Thymus (tissue), 14 donors: ENCODE measurements around the gene SLC2A9. TPM values are rescaled to one million over a fixed set of nuclear protein-coding genes. Genes with fewer than 3 reads are reported as not detected.
A peak's percentile ranks its signal among the peaks of the same experiment; 100 is the strongest.

Experiments
- DNase-seq, 9 donors: peaks; one replicate each; pipeline ENCODE4 v3.0.0-alpha.2; 2013; ENCODE audit warnings: low spot score in 9 of 9, low read depth in 6 of 9, missing footprints in 1 of 9
- H3K27ac ChIP-seq, 2 donors: one replicate each; pipeline ENCODE4 v1.5.1; 2013; ENCODE audit warnings: control low read depth in 1 of 2, low read depth in 1 of 2, low read length in 1 of 2, mild to moderate bottlenecking in 1 of 2, moderate library complexity in 1 of 2
- H3K27me3 ChIP-seq, 2 donors: one replicate each; pipeline ENCODE4 v1.5.1; 2013; ENCODE audit warnings: low read length in 1 of 2; ENCODE audit not compliant: control insufficient read depth in 2 of 2, insufficient read depth in 1 of 2
- H3K36me3 ChIP-seq, 2 donors: one replicate each; pipeline ENCODE4 v1.5.1; 2013; ENCODE audit warnings: low read length in 1 of 2, mild to moderate bottlenecking in 1 of 2, moderate library complexity in 1 of 2; ENCODE audit not compliant: control insufficient read depth in 2 of 2, insufficient read depth in 2 of 2
- H3K4me1 ChIP-seq, 2 donors: one replicate each; pipeline ENCODE4 v1.5.1; 2013; ENCODE audit warnings: low read length in 2 of 2; ENCODE audit not compliant: control insufficient read depth in 2 of 2, insufficient read depth in 2 of 2
- H3K4me3 ChIP-seq, 2 donors: one replicate each; pipeline ENCODE4 v1.5.1; 2013; ENCODE audit warnings: low read length in 2 of 2, control low read depth in 1 of 2, mild to moderate bottlenecking in 1 of 2
- H3K9me3 ChIP-seq, 2 donors: one replicate each; pipeline ENCODE4 v1.5.1; 2013; ENCODE audit warnings: low read length in 1 of 2, mild to moderate bottlenecking in 1 of 2; ENCODE audit not compliant: control insufficient read depth in 2 of 2, insufficient read depth in 1 of 2
- WGBS: extraction: QIAGEN DNeasy Blood & Tissue Kit; methylation state at CpG from one replicate; pipeline ENCODE4 v1.1.7; 2013; 5-methylcytosine and 5-hydroxymethylcytosine counted together
- long read RNA-seq, 10 donors: transcript quantifications; one replicate each; lab custom pipeline, GENCODE V29; 2026
- polyA plus RNA-seq: library from polyadenylated mRNA; stranded (reverse); fragments of 200-250 nt; gene quantifications from one replicate; pipeline ENCODE4 v1.2.3, GENCODE V29; 2013
- total RNA-seq: library from RNA; stranded (reverse); fragments of 120-200 nt; gene quantifications from one replicate; pipeline ENCODE4 v1.2.4, GENCODE V29; 2013
- donor health status: healthy.

SLC2A9 gene
- total RNA-seq (3.5 TPM), polyA plus RNA-seq (8.6 TPM)
- long read RNA-seq, donor 1: 0 reads
- long read RNA-seq, donor 2: 0 reads
- long read RNA-seq, donor 3: 0 reads
- long read RNA-seq, donor 4, partial matches to known transcripts: 0 of 1 reads
- long read RNA-seq, donor 4, other reads (novel, unspliced or antisense): 0 of 1 reads
- long read RNA-seq, donor 5, partial matches to known transcripts: 0 of 3 reads
- long read RNA-seq, donor 5, other reads (novel, unspliced or antisense): 0 of 3 reads
- long read RNA-seq, donor 6: 0 reads
- long read RNA-seq, donor 7, partial matches to known transcripts: 0 of 2 reads
- long read RNA-seq, donor 7, other reads (novel, unspliced or antisense): 0 of 2 reads
- long read RNA-seq, donor 8: 0 reads
- long read RNA-seq, donor 9, partial matches to known transcripts: 0 of 1 reads
- long read RNA-seq, donor 9, other reads (novel, unspliced or antisense): 0 of 1 reads
- long read RNA-seq, donor 10: 0 reads

- Histone ChIP-seq H3K36me3 (no peaks in the 10 kb centered on the region), H3K4me3 (no peak within 1 kb of the TSS), H3K4me1 (peaks cover 3 to 33% of the 10 kb centered on the region in 2 donors), H3K27me3 (no peaks in the 10 kb centered on the region), H3K9me3 (no peaks in the 10 kb centered on the region), H3K27ac (peak within 1 kb of the TSS; percentile 36 to 79)
- 82% methylated on average over 17 of the region's 17 CpGs for WGBS
- DNase-seq: no peak
Observed at GRCh38 chr4:10020871-10021652, at the start of gene SLC2A9. SLC2A9 (minus strand) TSS chr4:10021497; CDS start chr4:10021429, 68 bp downstream.

- Histone ChIP-seq H3K36me3 (peaks cover 19 to 27% of the 10 kb centered on the region in 2 donors), H3K27me3 (no peaks in the 10 kb centered on the region), H3K9me3 (no peaks in the 10 kb centered on the region), H3K27ac (no peak overlapping the region), H3K4me1 (no peaks in the 10 kb centered on the region), H3K4me3 (no peak overlapping the region)
- WGBS: 96% methylated on average over 12 of the region's 12 CpGs
- DNase-seq: no peak
Observed at GRCh38 chr4:10069075-10069642, 47.9 kb upstream of the SLC2A9 start.

- H3K36me3 ChIP-seq: peaks cover 2 to 24% of the 10 kb centered on the region in 2 donors
- H3K27ac ChIP-seq: no peak overlapping the region
- H3K9me3 ChIP-seq: no peaks in the 10 kb centered on the region
- 97% methylated on average over 15 of the region's 15 CpGs for WGBS
- DNase-seq: no peak
- no peak overlapping the region for H3K4me3 ChIP-seq
- no peaks in the 10 kb centered on the region for H3K27me3 ChIP-seq
- no peaks in the 10 kb centered on the region for H3K4me1 ChIP-seq
Observed at GRCh38 chr4:10066670-10067651, 45.7 kb upstream of the SLC2A9 start.

GRCh38 chr4:10066206-10066605, 44.9 kb upstream of the SLC2A9 start:
- Histone ChIP-seq H3K36me3 (peaks cover 2 to 24% of the 10 kb centered on the region in 2 donors), H3K27ac (no peak overlapping the region), H3K4me1 (no peaks in the 10 kb centered on the region), H3K27me3 (no peaks in the 10 kb centered on the region), H3K4me3 (no peak overlapping the region), H3K9me3 (no peaks in the 10 kb centered on the region)
- 47% methylated on average over 2 of the region's 2 CpGs for WGBS
- no peak for DNase-seq

GRCh38 chr4:10063544-10064300, 42.4 kb upstream of the SLC2A9 start:
- H3K4me3 ChIP-seq: no peak overlapping the region
- 83% methylated on average over 9 of the region's 9 CpGs for WGBS
- no peak for DNase-seq
- no peaks in the 10 kb centered on the region for H3K9me3 ChIP-seq
- no peaks in the 10 kb centered on the region for H3K4me1 ChIP-seq
- H3K27me3 ChIP-seq: no peaks in the 10 kb centered on the region
- no peak overlapping the region for H3K27ac ChIP-seq
- H3K36me3 ChIP-seq: peaks cover 2 to 15% of the 10 kb centered on the region in 2 donors

- Histone ChIP-seq H3K27me3 (no peaks in the 10 kb centered on the region), H3K4me3 (no peak overlapping the region), H3K36me3 (peaks cover 2 to 11% of the 10 kb centered on the region in 2 donors), H3K4me1 (no peaks in the 10 kb centered on the region), H3K9me3 (no peaks in the 10 kb centered on the region), H3K27ac (no peak overlapping the region)
- WGBS: 98% methylated on average over 3 of the region's 3 CpGs
- DNase-seq: no peak
Observed at GRCh38 chr4:10061650-10062415, 40.5 kb upstream of the SLC2A9 start.

- H3K4me1 ChIP-seq: no peaks in the 10 kb centered on the region
- DNase-seq: no peak
- H3K36me3 ChIP-seq: peaks cover 0 to under 1% of the 10 kb centered on the region in 2 donors
- H3K9me3 ChIP-seq: no peaks in the 10 kb centered on the region
- H3K27ac ChIP-seq: no peak overlapping the region
- H3K27me3 ChIP-seq: no peaks in the 10 kb centered on the region
- 97% methylated on average over 7 of the region's 7 CpGs for WGBS
- no peak overlapping the region for H3K4me3 ChIP-seq
Observed at GRCh38 chr4:10058371-10058770, 37.1 kb upstream of the SLC2A9 start.
